Naive thymus-derived CD8-positive, alpha-beta T cell (primary cell): Measurements from ENCODE around the gene APLP2. TPM values are rescaled to one million over a fixed set of nuclear protein-coding genes. Genes with fewer than 3 reads are reported as not detected.

ENCODE experiments used
- ATAC-seq, 2 donors: fragments of 150-1000 bp; cut with Tn5 transposase in 1 of 2; sonication (Bioruptor Pico), chemical (Tn5 transposase) in 1 of 2; 1 replicate in 1 of 2; 2 replicates in 1 of 2; pipeline ENCODE4 v1.10.0; 2021; ENCODE audit warnings: mild to moderate bottlenecking in 2 of 2, moderate library complexity in 2 of 2
- POLR2A ChIA-PET: fragments of 350-600 bp; sonication (Branson Sonifier 250); formaldehyde crosslinking; loops from one replicate; lab custom pipeline; 2021; ENCODE audit warnings: antibody characterized with exemption; lab: Charles Lee
- DNase-seq, 10 donors: peaks; one replicate each; pipeline versions ENCODE4 v3.0.0 to v3.0.0-alpha.2; 2020 to 2022
- H3K27ac Mint-ChIP-seq, 10 donors: one replicate each; pipeline ENCODE4 v1.8.0; 2020 to 2022; ENCODE audit warnings: mild to moderate bottlenecking in 10 of 10, mixed read lengths in 10 of 10, moderate library complexity in 4 of 10, inconsistent platforms in 1 of 10
- H3K27me3 Mint-ChIP-seq, 5 donors: one replicate each; pipeline ENCODE4 v1.8.0; 2021 to 2022; ENCODE audit warnings: mixed read lengths in 5 of 5
- H3K36me3 Mint-ChIP-seq, 3 donors: one replicate each; pipeline ENCODE4 v1.8.0; 2020 to 2022; ENCODE audit warnings: mixed read lengths in 3 of 3, mild to moderate bottlenecking in 2 of 3, inconsistent platforms in 1 of 3
- H3K4me1 Mint-ChIP-seq, 4 donors: one replicate each; pipeline ENCODE4 v1.8.0; 2021 to 2022; ENCODE audit warnings: mixed read lengths in 4 of 4
- H3K4me3 Mint-ChIP-seq, 10 donors: one replicate each; pipeline ENCODE4 v1.8.0; 2020 to 2022; ENCODE audit warnings: mild to moderate bottlenecking in 10 of 10, mixed read lengths in 10 of 10, moderate library complexity in 6 of 10, inconsistent platforms in 1 of 10
- H3K9me3 Mint-ChIP-seq, 9 donors: one replicate each; pipeline ENCODE4 v1.8.0; 2020 to 2022; ENCODE audit warnings: mixed read lengths in 9 of 9, mild to moderate bottlenecking in 3 of 9, inconsistent platforms in 1 of 9, moderate library complexity in 1 of 9
- polyA plus RNA-seq, 3 donors: library from polyadenylated mRNA; unstranded; fragments of 300-500 nt; fragmentation: Illumina TruSeq; gene quantifications; one replicate each; pipeline ENCODE4 v1.2.3, GENCODE V29; 2021
- total RNA-seq, 8 experiments: library from RNA in 2 of 8; stranded (reverse) in 2 of 8; gene quantifications; one replicate each; pipeline ENCODE4 v1.2.3 and lab custom pipeline; 2021 to 2026

The APLP2 gene
- total and polyA plus RNA-seq, 5 experiments from 2014 or later, result 26.2 to 54.4 (median 35.1) TPM

DNA sequence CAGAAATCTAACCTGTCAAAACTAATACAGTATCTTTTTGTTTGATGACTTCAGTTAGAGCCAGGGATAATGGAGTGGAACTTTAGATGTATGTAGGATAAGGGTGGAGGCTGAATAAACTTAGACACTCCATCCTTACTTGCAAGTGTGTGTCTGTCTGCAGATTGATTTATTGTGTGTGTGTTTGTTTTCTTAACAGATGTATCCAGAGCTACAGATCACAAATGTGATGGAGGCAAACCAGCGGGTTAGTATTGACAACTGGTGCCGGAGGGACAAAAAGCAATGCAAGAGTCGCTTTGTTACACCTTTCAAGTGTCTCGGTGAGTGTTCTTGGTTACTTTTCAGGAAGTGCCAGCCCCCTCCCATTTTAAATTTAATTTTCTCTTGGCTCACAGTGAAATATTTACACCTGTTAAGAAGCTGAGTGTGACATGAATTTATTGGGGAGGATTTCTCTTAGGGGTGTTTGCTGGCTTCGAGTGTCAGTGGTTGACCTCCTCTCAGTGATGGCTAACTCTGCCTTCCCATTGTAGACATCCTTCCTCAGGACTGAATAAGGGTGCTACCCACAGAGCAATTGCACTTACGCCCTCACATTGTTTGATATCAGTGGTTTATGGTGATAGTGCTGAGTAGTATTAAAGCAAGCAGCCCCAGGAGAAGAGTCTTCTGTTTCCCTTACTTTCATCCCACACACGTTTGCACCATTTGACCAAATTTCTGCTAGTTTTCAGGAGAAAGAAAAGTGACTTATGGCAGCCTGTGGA is 40.8 kb downstream of the APLP2 start:
- H3K4me3 Mint-ChIP-seq, result no peak overlapping the region
- DNase-seq, result no peak
- peaks cover 0 to 2% (median 0%) of the 10 kb centered on the region in 9 donors for H3K9me3 Mint-ChIP-seq
- H3K36me3 Mint-ChIP-seq, result peaks cover 20 to 55% (median 41%) of the 10 kb centered on the region in 3 donors
- H3K27ac Mint-ChIP-seq, result no peak overlapping the region
- no peak for ATAC-seq
- H3K4me1 Mint-ChIP-seq, result peaks cover 0 to 24% (median 4%) of the 10 kb centered on the region in 4 donors
- POLR2A ChIA-PET, result no interaction called here
- peaks cover 0 to 42% (median 8%) of the 10 kb centered on the region in 5 donors for H3K27me3 Mint-ChIP-seq

DNA sequence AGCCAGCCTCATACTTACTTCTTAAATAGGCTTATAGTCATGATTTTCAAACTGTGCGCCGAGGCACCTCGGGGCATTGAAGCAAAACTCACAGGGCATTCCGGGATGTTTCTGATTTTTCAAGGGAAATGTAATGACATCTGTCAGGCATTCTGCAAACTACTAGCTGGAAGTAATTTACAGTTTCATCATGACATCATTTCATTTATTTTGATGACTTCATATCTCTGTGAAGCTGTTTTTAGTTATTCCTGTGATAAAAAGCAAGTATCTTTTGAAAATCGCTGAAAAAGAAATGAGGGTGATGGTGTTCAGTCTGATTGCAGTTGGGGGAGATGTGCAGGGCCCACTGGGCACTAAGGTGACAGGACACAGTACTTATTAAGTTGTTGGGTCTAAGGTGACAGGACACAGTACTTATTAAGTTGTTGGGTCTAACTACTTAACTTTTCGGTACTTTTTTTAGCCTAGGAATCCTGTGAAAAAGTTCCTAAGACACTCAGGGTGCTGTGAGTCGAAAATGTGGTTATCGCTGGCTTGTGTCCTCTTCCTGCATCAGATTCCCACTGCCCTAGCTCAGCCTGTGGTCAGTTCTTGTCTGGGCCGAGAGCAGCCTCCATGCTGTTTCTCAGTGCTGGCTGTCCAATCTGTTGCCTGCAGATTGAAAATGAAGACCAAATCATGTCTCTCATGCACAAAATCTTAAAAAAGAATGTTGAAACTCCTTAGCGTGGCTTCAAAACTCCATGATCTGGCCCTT is 42.6 kb downstream of the APLP2 start:
- Mint-ChIP-seq H3K36me3 (peaks cover 20 to 59% (median 37%) of the 10 kb centered on the region in 3 donors), H3K4me3 (no peak overlapping the region), H3K4me1 (peaks cover 0 to 26% (median 2%) of the 10 kb centered on the region in 4 donors), H3K9me3 (no peaks in the 10 kb centered on the region), H3K27ac (no peak overlapping the region), H3K27me3 (peaks cover 0 to 46% (median 8%) of the 10 kb centered on the region in 5 donors)
- ATAC-seq (no peak), DNase-seq (no peak)
- POLR2A ChIA-PET, result no interaction called here

DNA sequence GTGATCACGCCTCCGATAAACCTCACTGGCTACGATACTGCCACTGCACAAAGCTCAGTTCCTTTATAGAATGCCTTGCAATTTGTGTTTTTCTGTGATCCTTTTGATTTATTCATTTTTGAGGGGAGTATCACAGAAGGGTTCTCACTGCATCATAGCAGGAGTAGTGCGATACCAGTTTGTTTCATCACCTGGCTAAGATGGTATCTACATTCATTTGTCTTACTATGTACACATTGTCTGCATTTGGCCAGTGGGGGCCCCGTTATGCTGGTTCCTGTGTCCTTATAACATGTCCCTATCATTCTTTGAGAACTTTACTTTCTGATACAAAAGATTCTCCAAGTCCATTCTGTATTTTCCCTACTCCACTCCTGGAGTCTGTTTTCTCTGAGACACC is 44.6 kb downstream of the APLP2 start:
- H3K27ac Mint-ChIP-seq, result no peak overlapping the region
- POLR2A ChIA-PET, result no interaction called here
- no peaks in the 10 kb centered on the region for H3K9me3 Mint-ChIP-seq
- DNase-seq (no peak), ATAC-seq (no peak)
- H3K36me3 Mint-ChIP-seq, result peaks cover 20 to 55% (median 32%) of the 10 kb centered on the region in 3 donors
- H3K4me3 Mint-ChIP-seq, result no peak overlapping the region
- peaks cover 9 to 43% (median 11%) of the 10 kb centered on the region in 4 donors for H3K4me1 Mint-ChIP-seq
- H3K27me3 Mint-ChIP-seq, result peaks cover 0 to 49% (median 8%) of the 10 kb centered on the region in 5 donors

DNA sequence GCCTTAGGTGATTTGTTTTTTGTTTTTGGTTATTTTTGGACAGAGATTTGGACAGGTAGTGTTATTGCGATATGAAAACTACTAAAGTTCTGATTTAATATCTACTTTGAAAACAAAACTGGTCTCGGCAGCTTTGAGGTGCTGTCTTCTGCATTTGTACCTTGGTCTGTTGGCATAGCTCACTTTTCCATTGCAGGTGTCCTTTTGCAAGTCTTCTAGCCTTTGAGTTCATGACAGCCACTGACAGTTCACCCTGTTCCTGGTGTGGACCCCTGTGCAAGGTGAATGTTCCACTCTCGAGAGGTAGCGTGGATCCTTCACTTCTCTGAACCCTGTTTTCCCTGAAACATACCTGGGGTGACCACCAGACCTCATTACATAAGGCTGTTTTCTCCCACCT is 45.0 kb downstream of the APLP2 start:
- no peaks in the 10 kb centered on the region for H3K9me3 Mint-ChIP-seq
- peaks cover 20 to 53% (median 32%) of the 10 kb centered on the region in 3 donors for H3K36me3 Mint-ChIP-seq
- POLR2A ChIA-PET, result no interaction called here
- DNase-seq (no peak), ATAC-seq (no peak)
- peaks cover 13 to 47% (median 15%) of the 10 kb centered on the region in 4 donors for H3K4me1 Mint-ChIP-seq
- no peak overlapping the region for H3K4me3 Mint-ChIP-seq
- no peak overlapping the region for H3K27ac Mint-ChIP-seq
- peaks cover 0 to 53% (median 8%) of the 10 kb centered on the region in 5 donors for H3K27me3 Mint-ChIP-seq

DNA sequence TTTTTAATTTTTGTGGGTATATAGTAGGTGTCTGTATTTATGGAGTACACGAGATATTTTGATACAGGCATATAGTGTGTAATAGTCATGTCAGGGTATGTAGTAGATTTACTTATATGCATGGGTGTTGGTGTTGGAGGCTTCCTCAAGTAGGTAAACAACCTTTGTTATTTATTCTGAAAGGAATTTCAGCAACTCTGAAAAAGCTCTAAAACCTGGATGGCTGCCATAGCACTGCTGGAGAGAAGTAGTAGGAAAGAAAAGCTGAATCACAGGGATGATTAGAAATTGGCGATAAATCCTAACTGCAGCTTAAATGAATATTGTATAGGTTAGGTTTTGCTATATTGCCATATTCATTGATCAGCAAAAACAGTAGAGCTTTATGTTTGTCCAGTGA is 45.5 kb downstream of the APLP2 start:
- POLR2A ChIA-PET, result no interaction called here
- DNase-seq, result no peak
- H3K36me3 Mint-ChIP-seq, result peaks cover 16 to 48% (median 30%) of the 10 kb centered on the region in 3 donors
- H3K9me3 Mint-ChIP-seq, result no peaks in the 10 kb centered on the region
- H3K4me3 Mint-ChIP-seq, result no peak overlapping the region
- peaks cover 0 to 58% (median 10%) of the 10 kb centered on the region in 5 donors for H3K27me3 Mint-ChIP-seq
- peak overlapping the region in 1 of 10 donors; percentile 68 for H3K27ac Mint-ChIP-seq
- peaks cover 14 to 52% (median 18%) of the 10 kb centered on the region in 4 donors for H3K4me1 Mint-ChIP-seq
- ATAC-seq, result no peak

DNA sequence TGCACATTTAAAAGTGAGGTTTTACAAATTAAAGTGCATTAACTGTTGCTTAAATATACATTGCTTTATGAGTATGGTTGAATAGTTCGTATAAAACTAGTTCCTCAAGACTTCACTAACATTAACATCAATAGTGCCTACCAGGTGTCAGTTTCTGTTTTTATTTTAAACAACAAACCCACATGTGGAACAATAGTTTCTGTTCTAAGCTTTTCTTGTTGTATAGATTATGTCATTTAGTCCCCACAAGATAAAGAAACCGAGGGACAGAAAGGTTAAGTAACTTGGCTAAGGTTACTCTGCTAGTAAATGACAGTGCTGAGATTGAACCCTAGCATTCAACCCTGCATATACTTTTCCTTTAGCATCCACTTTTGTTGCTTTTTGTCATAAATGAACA is 48.5 kb downstream of the APLP2 start:
- H3K4me3 Mint-ChIP-seq, result peak overlapping the region in 2 of 10 donors; percentile 21 to 55
- peaks cover 19 to 38% (median 20%) of the 10 kb centered on the region in 3 donors for H3K36me3 Mint-ChIP-seq
- H3K27ac Mint-ChIP-seq, result peak overlapping the region in 1 of 10 donors; percentile 57
- peaks cover 0 to 60% (median 12%) of the 10 kb centered on the region in 5 donors for H3K27me3 Mint-ChIP-seq
- no peak for DNase-seq
- peaks cover 25 to 80% (median 41%) of the 10 kb centered on the region in 4 donors for H3K4me1 Mint-ChIP-seq
- POLR2A ChIA-PET, result interaction anchor here (0.7 to 1.3 kb wide), 3 partner anchors 40 to 269 kb away, joined by 3 to 5 read pairs (median 5); partner anchors contain the start of gene PRDM10
- H3K9me3 Mint-ChIP-seq, result no peaks in the 10 kb centered on the region
- no peak for ATAC-seq

DNA sequence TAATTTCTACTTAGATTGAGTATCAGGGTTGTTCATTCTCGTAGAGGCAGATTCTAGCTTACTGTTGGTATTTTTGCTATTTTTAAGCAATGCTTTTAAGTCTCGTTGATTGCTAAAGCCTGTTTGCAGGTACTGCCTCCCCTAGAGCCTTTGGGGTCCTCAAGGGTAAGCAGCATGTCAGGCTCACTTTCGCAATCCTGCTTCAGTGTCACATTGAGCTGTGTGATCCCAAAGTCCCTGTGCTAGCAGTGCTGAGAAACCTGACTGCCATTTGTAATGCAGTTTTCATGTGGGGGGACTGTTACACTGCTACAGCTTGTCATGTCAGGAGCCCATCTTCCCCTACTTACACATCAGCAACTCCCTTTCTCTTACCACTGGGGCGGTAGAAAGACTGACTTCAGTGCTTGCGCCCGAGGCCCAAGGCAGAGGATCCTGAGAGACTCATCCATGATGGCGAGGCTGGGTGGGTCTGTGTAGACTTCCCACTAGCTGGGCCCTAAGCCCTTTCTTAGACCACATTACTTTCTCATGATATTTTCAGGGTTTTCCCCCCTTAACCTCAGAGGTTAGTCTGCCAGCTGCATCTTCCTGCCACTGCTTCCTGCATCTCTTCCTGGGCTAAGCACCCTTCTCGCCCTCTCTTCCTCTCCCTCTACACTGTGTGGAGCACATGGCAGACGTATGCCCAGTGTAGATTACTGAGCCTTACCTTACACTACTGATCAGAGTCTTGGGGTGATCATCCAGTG is 49.1 kb downstream of the APLP2 start:
- Mint-ChIP-seq H3K4me3 (peak overlapping the region; percentile 16 to 69 (median 43)), H3K9me3 (no peaks in the 10 kb centered on the region), H3K27ac (peak overlapping the region in 4 of 10 donors; percentile 2 to 57 (median 37)), H3K4me1 (peaks cover 25 to 84% (median 41%) of the 10 kb centered on the region in 4 donors), H3K27me3 (peaks cover 0 to 57% (median 10%) of the 10 kb centered on the region in 5 donors), H3K36me3 (peaks cover 21 to 39% (median 24%) of the 10 kb centered on the region in 3 donors)
- peak; percentile 78 to 90 for ATAC-seq
- DNase-seq, result peak in 6 of 10 donors; percentile 16 to 53 (median 31)
- POLR2A ChIA-PET, result interaction anchor here (1.3 kb wide), 1 partner anchor 116 kb away, joined by 5 read pairs; the partner anchor contains the start of gene PRDM10

DNA sequence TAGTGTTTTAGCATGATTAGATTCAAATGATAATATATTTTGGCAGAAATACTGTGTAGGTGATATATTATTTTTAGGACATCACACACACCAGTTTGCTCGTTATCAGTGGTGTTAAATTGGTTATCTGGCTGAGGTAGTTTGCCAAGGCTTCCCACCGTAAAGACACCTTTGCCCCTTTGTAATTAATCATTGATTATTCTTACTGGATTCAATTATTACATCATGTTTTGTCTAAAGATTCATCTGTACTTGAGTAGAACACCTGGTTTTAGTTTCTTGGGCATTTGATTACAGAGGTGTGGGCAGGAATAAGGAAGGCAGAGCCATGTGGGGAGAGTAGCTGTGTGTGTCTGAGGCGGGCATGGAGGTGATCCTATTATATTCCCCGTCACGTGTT is 50.4 kb downstream of the APLP2 start:
- Mint-ChIP-seq H3K27ac (no peak overlapping the region), H3K36me3 (peaks cover 16 to 43% (median 28%) of the 10 kb centered on the region in 3 donors), H3K4me1 (peaks cover 25 to 85% (median 41%) of the 10 kb centered on the region in 4 donors), H3K27me3 (peaks cover 0 to 49% (median 6%) of the 10 kb centered on the region in 5 donors), H3K4me3 (no peak overlapping the region), H3K9me3 (no peaks in the 10 kb centered on the region)
- ATAC-seq (no peak), DNase-seq (no peak)
- POLR2A ChIA-PET, result no interaction called here

DNA sequence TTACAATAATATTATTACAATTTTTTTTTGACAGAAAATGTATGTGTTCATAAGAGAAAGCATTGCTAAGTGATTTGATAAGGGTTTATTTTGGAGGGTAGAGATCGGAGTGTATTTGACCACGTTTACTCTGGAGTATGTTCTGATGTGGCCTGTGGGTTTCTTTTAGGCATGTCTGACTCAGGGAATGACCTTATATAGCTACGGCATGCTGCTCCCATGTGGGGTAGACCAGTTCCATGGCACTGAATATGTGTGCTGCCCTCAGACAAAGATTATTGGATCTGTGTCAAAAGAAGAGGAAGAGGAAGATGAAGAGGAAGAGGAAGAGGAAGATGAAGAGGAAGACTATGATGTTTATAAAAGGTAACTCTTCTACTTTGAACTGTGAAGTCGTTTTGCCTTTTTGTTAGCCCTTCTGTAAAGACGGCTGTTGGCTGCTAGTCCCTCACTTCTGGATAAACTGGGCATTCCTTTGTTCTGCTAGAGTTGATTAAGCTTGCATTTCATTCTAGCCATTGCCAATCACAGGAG is 51.8 kb downstream of the APLP2 start:
- Mint-ChIP-seq H3K36me3 (peaks cover 16 to 42% (median 30%) of the 10 kb centered on the region in 3 donors), H3K27ac (peak overlapping the region in 2 of 10 donors; percentile 6 to 55), H3K27me3 (peaks cover 0 to 40% (median 6%) of the 10 kb centered on the region in 5 donors), H3K4me1 (peaks cover 25 to 72% (median 41%) of the 10 kb centered on the region in 4 donors), H3K4me3 (peak overlapping the region in 9 of 10 donors; percentile 10 to 70 (median 62)), H3K9me3 (no peaks in the 10 kb centered on the region)
- POLR2A ChIA-PET, result no interaction called here
- DNase-seq (peak in 5 of 10 donors; percentile 9 to 31 (median 19)), ATAC-seq (peak; percentile 57 to 77)

DNA sequence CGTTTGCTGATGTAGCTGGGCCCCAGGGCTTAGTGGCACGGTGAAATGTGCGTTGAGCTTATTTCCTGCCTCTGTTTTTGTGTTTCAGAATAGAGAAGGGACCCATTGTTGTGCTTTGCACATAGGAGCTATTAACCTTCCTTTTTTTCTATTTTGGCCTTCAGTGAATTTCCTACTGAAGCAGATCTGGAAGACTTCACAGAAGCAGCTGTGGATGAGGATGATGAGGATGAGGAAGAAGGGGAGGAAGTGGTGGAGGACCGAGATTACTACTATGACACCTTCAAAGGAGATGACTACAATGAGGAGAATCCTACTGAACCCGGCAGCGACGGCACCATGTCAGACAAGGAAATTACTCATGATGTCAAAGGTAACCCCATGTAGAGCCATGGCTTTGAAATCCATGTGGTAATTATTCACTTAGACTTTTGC is 52.5 kb downstream of the APLP2 start:
- H3K4me1 Mint-ChIP-seq, result peaks cover 25 to 71% (median 41%) of the 10 kb centered on the region in 4 donors
- peak overlapping the region in 3 of 10 donors; percentile 54 to 81 (median 55) for H3K27ac Mint-ChIP-seq
- H3K36me3 Mint-ChIP-seq, result peaks cover 16 to 48% (median 30%) of the 10 kb centered on the region in 3 donors
- ATAC-seq, result no peak
- peak overlapping the region in 5 of 10 donors; percentile 15 to 65 (median 38) for H3K4me3 Mint-ChIP-seq
- DNase-seq, result no peak
- POLR2A ChIA-PET, result interaction anchor here (0.7 kb wide), 1 partner anchor 227 kb away, joined by 3 read pairs; no protein-coding TSS in a partner anchor
- H3K9me3 Mint-ChIP-seq, result no peaks in the 10 kb centered on the region
- peaks cover 0 to 40% (median 6%) of the 10 kb centered on the region in 5 donors for H3K27me3 Mint-ChIP-seq

DNA sequence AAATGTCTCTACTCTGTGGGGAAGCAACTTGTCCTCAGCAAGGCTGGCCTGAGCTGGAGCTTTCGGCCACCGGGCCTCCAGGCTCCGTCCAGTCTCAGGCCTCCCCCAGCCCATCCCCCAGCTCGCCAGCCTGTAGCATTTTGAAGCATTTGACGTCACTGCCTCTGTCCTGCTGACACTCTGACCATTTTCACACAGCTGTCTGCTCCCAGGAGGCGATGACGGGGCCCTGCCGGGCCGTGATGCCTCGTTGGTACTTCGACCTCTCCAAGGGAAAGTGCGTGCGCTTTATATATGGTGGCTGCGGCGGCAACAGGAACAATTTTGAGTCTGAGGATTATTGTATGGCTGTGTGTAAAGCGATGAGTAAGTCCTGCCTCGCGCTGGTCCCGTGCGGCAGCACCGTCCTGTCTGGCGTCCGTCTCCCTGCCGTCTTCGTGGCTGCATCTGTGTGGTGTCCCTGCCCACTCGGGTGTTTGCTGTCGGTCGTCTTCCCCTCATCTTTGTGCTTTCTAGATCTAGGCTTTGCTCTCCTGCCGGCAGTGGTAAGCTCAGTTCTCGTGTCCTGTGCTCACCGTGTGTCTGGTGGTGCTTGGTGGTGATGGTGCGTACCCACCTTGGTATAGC is 53.8 kb downstream of the APLP2 start:
- DNase-seq, result no peak
- ATAC-seq, result no peak
- H3K4me3 Mint-ChIP-seq, result no peak overlapping the region
- H3K4me1 Mint-ChIP-seq, result peaks cover 25 to 66% (median 37%) of the 10 kb centered on the region in 4 donors
- peaks cover 0 to 40% (median 6%) of the 10 kb centered on the region in 5 donors for H3K27me3 Mint-ChIP-seq
- peak overlapping the region in 1 of 10 donors; percentile 31 for H3K27ac Mint-ChIP-seq
- POLR2A ChIA-PET, result no interaction called here
- H3K36me3 Mint-ChIP-seq, result peaks cover 16 to 59% (median 31%) of the 10 kb centered on the region in 3 donors
- no peaks in the 10 kb centered on the region for H3K9me3 Mint-ChIP-seq
